NCI-H345 treated with DMSO at 0.1 percent for 48 hours (cell line): ENCODE data around the gene YWHAG.
"Not testable (repeated sequence)": the region's sequence is repeated elsewhere in the genome, so short reads cannot be mapped to it uniquely, and the experiment has no call there.

Experiments
- DNase-seq: peaks from one replicate; lab custom pipeline; 2025; ENCODE audit not compliant: unreplicated experiment; lab: John Stamatoyannopoulos, UW

YWHAG gene

GRCh38 chr7:76326646-76327233, 32.1 kb downstream of the YWHAG start:
- DNase-seq = no peak

- no peak for DNase-seq
Measured at GRCh38 chr7:76325811-76326210, 33.0 kb downstream of the YWHAG start.

DNA sequence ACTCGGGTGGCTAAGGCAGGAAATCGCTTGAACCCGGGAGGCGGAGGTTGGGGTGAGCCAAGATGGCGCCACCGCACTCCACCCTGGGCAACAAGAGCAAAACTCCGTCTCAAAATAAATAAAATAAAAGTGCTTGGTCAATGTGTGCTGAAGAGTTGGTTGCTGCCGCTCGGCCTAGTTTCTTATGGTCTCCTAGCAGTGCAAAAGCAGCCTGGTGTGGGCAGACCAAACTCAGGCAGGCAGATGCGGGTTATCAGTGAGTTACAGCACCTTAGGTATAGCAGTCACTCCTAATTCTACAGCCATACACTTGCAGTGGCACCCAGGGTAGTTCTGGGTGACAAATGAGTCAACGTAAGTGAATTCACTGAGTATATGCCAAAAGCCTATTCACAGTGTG, 33.7 kb downstream of the YWHAG start:
- DNase-seq = no peak

- peak; percentile 33 for DNase-seq
Measured at GRCh38 chr7:76318488-76319353, 40.1 kb downstream of the YWHAG start.

DNA sequence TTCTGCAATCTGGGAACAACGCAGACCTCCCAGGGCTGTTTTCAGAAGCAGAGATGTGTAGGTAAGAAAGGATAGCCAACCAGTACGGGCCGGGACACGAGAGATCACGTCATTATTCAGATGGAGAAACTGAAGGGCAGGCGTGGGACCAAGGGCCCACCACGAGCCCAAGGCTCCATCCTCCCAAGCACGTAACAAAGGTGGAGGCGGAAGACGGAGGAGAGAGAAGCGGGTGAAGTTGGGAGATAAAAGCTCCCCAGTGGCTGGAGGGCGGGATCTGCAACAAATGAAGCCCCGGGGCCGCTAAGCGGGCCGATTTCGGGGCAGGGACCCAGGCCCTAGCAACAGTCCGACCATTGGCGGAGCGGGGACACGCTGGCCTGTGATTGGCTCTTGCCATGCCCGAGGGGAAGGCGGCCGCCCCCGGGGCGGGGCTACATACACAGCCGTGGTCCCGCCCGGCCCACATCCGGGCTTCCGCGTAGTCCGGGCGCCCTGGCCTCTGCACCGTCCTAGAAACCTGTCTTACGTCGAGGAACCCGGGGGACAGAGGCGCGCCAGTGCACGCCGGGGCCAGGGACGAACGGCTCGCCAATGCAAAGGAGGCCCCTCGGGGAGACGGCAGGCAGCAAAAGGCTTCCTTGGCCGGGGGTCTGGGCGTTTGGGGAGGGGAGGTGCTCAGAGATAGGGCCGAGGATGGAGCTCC, 40.9 kb downstream of the YWHAG start:
- DNase-seq = peak; percentile 96

DNA sequence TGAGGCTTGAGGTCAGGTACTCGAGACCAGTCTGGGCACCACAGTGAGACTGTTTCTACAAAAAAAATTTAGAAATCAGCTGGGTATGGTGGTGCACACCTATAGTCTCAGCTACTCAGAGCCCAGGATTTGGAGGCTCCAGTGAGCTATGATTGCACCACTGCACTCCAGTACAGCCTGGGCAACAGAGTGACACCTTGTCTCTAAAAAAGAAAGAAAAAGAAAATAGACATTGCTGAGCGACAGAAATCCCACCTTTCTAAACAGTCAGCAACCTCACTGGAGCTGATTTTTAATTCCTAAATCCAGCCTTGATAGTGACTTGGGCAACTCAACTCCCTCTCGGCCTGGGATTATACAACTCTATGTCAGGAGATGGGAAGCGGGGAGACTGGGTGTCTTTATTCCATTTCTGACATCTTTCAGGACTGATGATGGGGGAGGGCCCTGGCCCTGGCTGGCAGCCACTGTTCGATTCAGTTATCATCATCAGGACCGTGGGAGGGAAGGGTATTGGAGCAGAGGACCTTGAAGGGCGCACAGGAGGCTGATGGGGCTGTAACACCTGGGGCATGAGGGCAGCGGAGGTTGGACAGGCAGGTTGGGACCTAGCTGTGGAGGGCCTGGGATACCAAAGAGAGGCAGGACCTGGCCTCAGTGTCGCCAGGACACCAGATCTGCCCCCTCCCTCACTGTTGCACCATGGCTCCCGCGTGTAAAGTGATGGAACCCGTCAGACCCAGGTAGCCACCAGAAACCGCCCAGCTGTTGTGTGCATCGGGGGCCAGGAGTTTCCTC, 41.6 kb downstream of the YWHAG start:
- no peak for DNase-seq

DNA sequence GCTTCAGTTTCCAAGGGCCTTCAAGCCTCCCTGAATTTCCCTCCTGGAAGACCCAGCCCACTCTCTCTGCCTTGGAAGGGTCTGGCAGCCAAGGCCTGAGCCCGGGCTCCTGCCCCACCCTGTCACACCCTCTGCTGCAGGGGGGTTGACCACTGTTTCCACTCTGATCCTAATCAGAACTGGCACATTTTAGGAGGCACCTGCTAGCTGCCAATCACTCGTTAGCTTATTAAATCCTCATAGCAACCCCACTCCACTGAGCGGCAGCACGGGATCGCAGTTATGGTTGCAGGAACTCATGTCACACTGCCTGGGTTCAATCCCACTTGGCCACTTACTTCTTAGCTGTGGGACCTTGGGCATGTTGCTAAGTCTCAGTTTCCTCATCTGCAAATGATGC, 43.4 kb downstream of the YWHAG start:
- DNase-seq = no peak

DNA sequence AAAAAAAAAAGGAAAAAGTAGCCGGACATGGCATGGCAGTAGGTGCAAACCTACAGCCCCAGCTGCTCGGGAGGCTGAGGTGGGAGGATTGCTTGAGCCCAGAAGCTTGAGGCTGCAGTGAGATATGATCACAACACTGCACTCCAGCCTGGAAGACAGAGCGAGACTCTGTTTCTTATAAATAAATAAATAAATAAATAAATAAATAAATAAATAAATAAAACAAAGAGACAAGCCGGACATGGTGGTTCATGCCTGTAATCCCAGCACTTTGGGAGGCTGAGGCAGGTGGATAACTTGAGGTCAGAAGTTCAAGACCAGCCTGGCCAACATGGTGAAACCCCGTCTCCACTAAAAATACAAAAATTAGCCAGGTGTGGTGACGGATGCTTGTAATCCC, 44.1 kb downstream of the YWHAG start:
- not testable (repeated sequence) for DNase-seq

- peak; percentile 84 for DNase-seq
Measured at GRCh38 chr7:76314042-76314721, 44.6 kb downstream of the YWHAG start.

DNA sequence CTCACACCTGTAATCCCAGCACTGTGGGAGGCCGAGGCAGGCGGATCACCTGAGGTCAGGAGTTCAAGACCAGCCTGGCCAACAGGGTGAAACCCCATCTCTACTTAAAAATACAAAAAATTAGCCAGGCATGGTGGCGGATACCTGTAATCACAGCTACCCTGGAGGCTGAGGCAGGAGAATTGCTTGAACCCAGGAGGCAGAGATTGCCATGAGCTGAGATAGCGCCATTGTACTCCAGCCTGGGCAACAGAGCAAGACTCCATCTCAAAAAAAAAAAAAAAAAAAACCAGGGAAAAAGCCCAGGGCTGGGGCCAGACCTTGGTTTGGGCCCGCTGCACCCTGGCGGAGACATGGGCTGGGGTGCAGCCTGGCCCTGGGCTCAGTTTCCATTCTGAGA, 47.0 kb downstream of the YWHAG start:
- not testable (repeated sequence) for DNase-seq

- peak; percentile 76 for DNase-seq
Measured at GRCh38 chr7:76310102-76310957, 48.5 kb downstream of the YWHAG start.

DNA sequence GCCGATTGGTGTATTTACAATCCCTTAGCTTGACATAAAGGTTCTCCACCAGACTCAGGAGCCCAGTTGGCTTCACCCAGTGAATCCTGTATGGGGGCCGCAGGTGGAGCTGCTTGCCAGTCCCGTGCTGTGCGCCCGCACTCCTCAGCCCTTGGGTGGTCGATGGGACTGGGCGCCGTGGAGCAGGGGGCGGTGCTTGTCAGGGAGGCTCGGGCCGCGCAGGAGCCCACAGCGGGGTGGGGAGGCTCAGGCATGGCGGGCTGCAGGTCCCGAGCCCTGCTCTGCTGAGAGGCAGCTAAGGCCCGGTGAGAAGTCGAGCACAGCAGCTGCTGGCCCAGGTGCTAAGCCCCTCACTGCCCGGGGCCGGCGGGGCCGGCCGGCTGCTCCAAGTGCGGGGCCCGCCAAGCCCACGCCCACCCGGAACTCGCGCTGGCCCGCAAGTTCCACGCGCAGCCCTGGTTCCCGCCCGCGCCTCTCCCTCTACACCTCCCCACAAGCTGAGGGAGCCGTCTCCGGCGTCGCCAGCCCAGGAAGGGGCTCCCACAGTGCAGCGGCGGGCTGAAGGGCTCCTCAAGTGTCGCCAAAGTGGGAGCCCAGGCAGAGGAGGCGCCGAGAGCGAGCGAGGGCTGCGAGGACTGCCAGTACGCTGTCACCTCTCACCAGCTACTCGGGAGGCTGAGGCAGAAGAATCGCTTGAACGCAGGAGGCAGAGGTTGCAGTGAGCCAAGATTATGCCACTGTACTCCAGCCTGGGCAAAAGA, 49.3 kb downstream of the YWHAG start:
- DNase-seq = not testable (repeated sequence)

DNA sequence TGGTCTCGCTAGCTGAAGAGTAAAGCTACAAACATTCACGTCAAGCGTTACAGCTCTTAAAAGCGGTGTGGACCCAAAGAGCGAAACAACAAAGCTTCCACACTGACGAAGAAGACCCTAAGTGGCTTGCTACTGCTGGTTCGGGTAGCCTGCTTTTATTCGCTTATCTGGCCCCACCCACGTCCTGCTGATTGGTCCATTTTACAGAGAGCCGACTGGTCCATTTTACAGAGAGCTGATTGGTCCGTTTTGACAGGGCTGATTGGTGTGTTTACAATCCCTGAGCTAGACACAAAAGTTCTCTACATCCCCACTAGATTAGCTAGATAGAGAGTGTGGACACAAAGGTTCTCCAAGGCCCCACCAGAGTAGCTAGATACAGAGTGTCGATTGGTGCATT, 49.9 kb downstream of the YWHAG start:
- not testable (repeated sequence) for DNase-seq

GRCh38 chr7:76304888-76305375, 53.9 kb downstream of the YWHAG start:
- DNase-seq = no peak

DNA sequence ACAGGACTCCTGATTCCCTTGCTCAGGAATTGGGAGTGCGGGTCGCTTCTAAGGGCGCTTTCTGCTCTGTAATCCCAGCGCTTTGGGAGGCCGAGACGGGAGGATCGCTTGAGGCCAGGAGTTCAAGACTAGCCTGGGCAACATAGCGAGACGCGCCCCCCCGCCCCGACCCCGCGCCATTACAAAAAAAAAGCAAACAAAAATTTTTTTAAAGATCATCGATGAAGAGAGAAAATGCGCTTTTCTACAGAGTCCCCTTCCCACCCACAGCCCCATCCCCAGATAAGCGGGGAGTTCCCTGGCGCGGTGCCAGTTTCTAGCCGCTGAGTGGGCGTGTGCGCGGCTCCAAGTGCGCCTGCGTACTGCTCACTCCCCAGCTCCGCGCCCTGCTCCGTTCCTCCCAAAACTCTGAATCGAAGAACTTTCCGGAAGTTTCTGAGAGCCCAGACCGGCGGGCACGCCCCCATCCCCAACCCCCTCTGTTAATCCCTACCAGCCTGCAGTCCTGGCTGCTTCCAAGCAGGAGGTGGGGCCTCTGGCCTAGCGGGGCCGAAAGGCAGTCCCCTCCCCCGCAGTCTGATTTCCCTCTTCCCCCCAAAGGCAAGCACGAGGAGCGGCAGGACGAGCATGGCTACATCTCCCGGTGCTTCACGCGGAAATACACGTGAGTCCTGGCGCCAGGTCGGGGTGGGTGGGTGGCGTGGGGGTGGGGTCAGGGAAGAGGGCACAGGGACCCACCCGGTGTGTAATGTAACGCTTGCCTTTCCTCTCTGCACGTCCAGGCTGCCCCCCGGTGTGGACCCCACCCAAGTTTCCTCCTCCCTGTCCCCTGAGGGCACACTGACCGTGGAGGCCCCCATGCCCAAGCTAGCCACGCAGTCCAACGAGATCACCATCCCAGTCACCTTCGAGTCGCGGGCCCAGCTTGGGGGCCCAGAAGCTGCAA, 55.3 kb downstream of the YWHAG start:
- peak; percentile 47 for DNase-seq

DNA sequence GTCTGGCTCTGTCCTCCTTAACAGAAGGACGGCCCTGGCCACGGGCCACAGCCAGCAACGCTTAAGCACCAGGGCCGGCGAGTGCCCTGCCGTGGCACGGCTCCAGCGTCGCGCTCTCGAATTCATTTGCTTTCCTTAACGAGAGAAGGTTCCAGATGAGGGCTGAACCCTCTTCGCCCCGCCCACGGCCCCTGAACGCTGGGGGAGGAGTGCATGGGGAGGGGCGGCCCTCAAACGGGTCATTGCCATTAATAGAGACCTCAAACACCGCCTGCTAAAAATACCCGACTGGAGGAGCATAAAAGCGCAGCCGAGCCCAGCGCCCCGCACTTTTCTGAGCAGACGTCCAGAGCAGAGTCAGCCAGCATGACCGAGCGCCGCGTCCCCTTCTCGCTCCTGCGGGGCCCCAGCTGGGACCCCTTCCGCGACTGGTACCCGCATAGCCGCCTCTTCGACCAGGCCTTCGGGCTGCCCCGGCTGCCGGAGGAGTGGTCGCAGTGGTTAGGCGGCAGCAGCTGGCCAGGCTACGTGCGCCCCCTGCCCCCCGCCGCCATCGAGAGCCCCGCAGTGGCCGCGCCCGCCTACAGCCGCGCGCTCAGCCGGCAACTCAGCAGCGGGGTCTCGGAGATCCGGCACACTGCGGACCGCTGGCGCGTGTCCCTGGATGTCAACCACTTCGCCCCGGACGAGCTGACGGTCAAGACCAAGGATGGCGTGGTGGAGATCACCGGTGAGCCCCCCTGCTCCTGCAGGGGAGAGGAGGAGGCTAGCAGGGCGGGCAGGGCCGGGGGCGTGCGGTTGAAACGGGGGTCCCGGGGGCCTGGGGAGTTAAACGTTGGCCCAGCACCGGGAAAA, 56.2 kb downstream of the YWHAG start, which contains the start of gene HSPB1:
HSPB1 (plus strand) TSS at position 327 of the 855 bp plus-strand sequence; CDS start at position 367, 40 bp downstream.
- peak; percentile 71 for DNase-seq

DNA sequence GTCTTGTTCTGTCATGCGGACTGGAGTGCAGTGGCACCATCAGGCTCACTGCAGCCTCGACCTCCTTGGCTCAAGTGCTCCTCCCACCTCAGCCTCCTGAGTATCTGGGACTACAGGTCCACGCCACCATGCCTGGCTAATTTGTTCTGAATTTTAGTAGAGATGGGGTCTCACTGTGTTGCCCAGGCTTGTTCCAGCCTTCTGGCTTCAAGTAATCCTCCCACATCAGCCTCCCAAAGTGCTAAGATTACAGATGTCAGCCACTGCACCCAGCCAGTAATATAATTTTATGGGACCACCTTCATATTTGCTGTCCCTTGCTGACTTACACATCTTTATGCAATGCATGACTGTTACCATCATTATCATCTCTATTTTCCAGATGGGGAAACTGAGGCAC, 57.8 kb downstream of the YWHAG start:
- DNase-seq = no peak
